ENCODE data around the gene ZDHHC14. TPM values are rescaled to one million over a fixed set of nuclear protein-coding genes. Genes with fewer than 3 reads are reported as not detected.

The ZDHHC14 gene
- polyA plus RNA-seq, 1 donor (not counting 4 experiments of a cell fraction or from before 2014, with no cell fraction given): 6.4 TPM

- no peaks in the 10 kb centered on the region for H3K9me3 ChIP-seq (ENCODE audit: control insufficient read depth, low read depth, low read length)
- no peaks in the 10 kb centered on the region for H3K27me3 ChIP-seq (ENCODE audit: control insufficient read depth, extremely low read depth, insufficient read depth, low read length)
- H3K4me2 ChIP-seq (ENCODE audit: control insufficient read depth, extremely low read depth, insufficient read depth, low read depth, low read length): no peak overlapping the region
- FAIRE-seq (no peak), DNase-seq (ENCODE audit: low read depth, low spot score) (no peak)
- no peak overlapping the region for H3K27ac ChIP-seq (ENCODE audit: control insufficient read depth, insufficient read depth, low read length)
- no peaks in the 10 kb centered on the region for H3K9me1 ChIP-seq (ENCODE audit: control insufficient read depth, extremely low read depth, insufficient read depth, low read length)
- no peaks in the 10 kb centered on the region for H3K79me2 ChIP-seq (ENCODE audit: control insufficient read depth, insufficient read depth, low read length)
- TF ChIP-seq EZH2 (IDR thresholded peaks at IDR 0.05; ENCODE audit: low read length): no peak
- no peak for TF ChIP-seq CTCF (optimal IDR thresholded peaks at IDR 0.05 in 1 of 3, IDR thresholded peaks at IDR 0.05 in 1 of 3, conservative IDR thresholded peaks at IDR 0.05 in 1 of 3; ENCODE audit: extremely low read depth in 1 of 3, insufficient read depth in 2 of 3, low read length in 3 of 3)
- no peak overlapping the region for H3K9ac ChIP-seq (ENCODE audit: control insufficient read depth, extremely low read depth, insufficient read depth, low read length)
- H2AFZ ChIP-seq (ENCODE audit: control insufficient read depth, low read length): no peak overlapping the region
- peaks cover 18% of the 10 kb centered on the region for H3K4me1 ChIP-seq (ENCODE audit: control insufficient read depth, extremely low read depth, insufficient read depth, low read length)
- dilution Hi-C loops (cut with MboI; ENCODE audit: extremely low pct_ligation_motif_present, low sequenced_read_pairs): no loop called here
- no peaks in the 10 kb centered on the region for H3K36me3 ChIP-seq (ENCODE audit: control insufficient read depth in 2 of 2, extremely low read depth in 1 of 2, insufficient read depth in 2 of 2, low read length in 2 of 2)
- H3K4me3 ChIP-seq (ENCODE audit: control insufficient read depth in 2 of 3, extremely low read depth in 1 of 3, insufficient read depth in 2 of 3, low read depth in 1 of 3, low read length in 3 of 3): no peak overlapping the region
- no peaks in the 10 kb centered on the region for H4K20me1 ChIP-seq (ENCODE audit: control insufficient read depth, extremely low read depth, insufficient read depth, low read length)
These were observed 139.8 kb downstream of the ZDHHC14 start for GRCh38 chr6:157520596-157521361.

- Histone ChIP-seq H3K9me1 (ENCODE audit: control insufficient read depth, extremely low read depth, insufficient read depth, low read length) (no peaks in the 10 kb centered on the region), H3K27ac (ENCODE audit: control insufficient read depth, insufficient read depth, low read length) (no peak overlapping the region), H3K4me2 (ENCODE audit: control insufficient read depth, extremely low read depth, insufficient read depth, low read depth, low read length) (no peak overlapping the region), H3K9ac (ENCODE audit: control insufficient read depth, extremely low read depth, insufficient read depth, low read length) (no peak overlapping the region), H3K4me3 (ENCODE audit: control insufficient read depth in 2 of 3, extremely low read depth in 1 of 3, insufficient read depth in 2 of 3, low read depth in 1 of 3, low read length in 3 of 3) (no peak overlapping the region), H2AFZ (ENCODE audit: control insufficient read depth, low read length) (no peak overlapping the region), H3K4me1 (ENCODE audit: control insufficient read depth, extremely low read depth, insufficient read depth, low read length) (peaks cover 18% of the 10 kb centered on the region), H3K27me3 (ENCODE audit: control insufficient read depth, extremely low read depth, insufficient read depth, low read length) (no peaks in the 10 kb centered on the region), H3K79me2 (ENCODE audit: control insufficient read depth, insufficient read depth, low read length) (no peaks in the 10 kb centered on the region), H3K9me3 (ENCODE audit: control insufficient read depth, low read depth, low read length) (no peaks in the 10 kb centered on the region), H3K36me3 (ENCODE audit: control insufficient read depth in 2 of 2, extremely low read depth in 1 of 2, insufficient read depth in 2 of 2, low read length in 2 of 2) (no peaks in the 10 kb centered on the region), H4K20me1 (ENCODE audit: control insufficient read depth, extremely low read depth, insufficient read depth, low read length) (no peaks in the 10 kb centered on the region)
- FAIRE-seq: no peak
- dilution Hi-C loops (cut with MboI; ENCODE audit: extremely low pct_ligation_motif_present, low sequenced_read_pairs): no loop called here
- TF ChIP-seq CTCF (optimal IDR thresholded peaks at IDR 0.05 in 1 of 3, IDR thresholded peaks at IDR 0.05 in 1 of 3, conservative IDR thresholded peaks at IDR 0.05 in 1 of 3; ENCODE audit: extremely low read depth in 1 of 3, insufficient read depth in 2 of 3, low read length in 3 of 3) (no peak), EZH2 (IDR thresholded peaks at IDR 0.05; ENCODE audit: low read length) (no peak)
- no peak for DNase-seq (ENCODE audit: low read depth, low spot score)
These were observed 140.7 kb downstream of the ZDHHC14 start for GRCh38 chr6:157521362-157522335.
